T-helper 2 cell treated with Interferon-gamma antibody and Interleukin-4, amounts not matched to agents 5 μg/mL and 100 μg/mL, for 36 hours (primary cell): Measurements from ENCODE around the gene PDXP.

Experiments
- DNase-seq: peaks from one replicate; pipeline ENCODE4 v3.0.0; 2021; ENCODE audit warnings: low spot score
- H3K27ac Mint-ChIP-seq: one replicate; pipeline ENCODE4 v1.8.0; 2021; ENCODE audit warnings: mild to moderate bottlenecking, mixed read lengths
- H3K27me3 Mint-ChIP-seq: one replicate; pipeline ENCODE4 v1.8.0; 2021; ENCODE audit warnings: low read depth, mixed read lengths
- H3K36me3 Mint-ChIP-seq: one replicate; pipeline ENCODE4 v1.8.0; 2021; ENCODE audit warnings: low read depth, mixed read lengths
- H3K4me1 Mint-ChIP-seq: one replicate; pipeline ENCODE4 v1.8.0; 2021; ENCODE audit warnings: low read depth, mixed read lengths
- H3K4me3 Mint-ChIP-seq: one replicate; pipeline ENCODE4 v1.8.0; 2022; ENCODE audit warnings: mild to moderate bottlenecking, moderate library complexity, mixed read lengths
- H3K9me3 Mint-ChIP-seq: one replicate; pipeline ENCODE4 v1.8.0; 2021; ENCODE audit warnings: mixed read lengths

PDXP gene

DNA sequence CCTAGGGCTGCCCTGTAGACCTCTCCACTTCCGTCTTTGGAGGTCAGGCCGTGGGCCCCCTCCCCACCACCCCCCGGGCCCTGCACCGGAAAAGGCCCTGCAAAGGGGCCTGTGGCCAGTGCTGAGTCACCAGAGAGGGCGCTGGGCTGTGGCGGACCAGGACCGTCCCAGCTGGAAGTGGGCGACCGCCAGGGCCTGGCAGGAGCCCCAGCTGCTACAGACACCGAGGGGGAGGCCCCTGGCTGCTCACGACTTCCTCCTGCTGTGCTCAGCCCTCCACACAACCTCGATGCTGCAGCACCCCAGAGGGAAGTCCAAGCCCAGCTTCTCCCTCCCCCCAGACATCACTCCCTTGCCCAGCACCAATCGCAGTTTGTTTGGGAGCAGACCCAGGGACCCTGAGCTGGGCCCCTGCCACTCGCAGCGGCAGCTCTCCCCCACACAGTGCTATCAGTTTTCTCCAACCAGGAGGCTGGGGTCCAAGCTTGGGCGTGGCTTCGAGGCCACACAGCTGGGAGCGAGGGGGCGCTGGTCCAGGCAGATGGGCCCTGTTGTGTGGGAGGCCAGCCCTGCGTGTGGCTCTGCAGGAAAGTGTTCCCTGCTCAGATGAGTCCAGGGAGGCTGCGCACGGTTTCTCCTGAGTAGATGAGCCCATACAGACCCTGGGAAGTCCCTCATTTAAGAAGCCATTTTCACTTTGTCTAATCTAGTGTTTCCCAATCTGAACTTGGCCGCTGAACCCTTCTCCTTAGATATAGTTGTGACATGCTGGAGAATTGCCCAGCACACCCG is 24.7 kb upstream of the PDXP start:
- peak overlapping the region; percentile 72 for H3K4me3 Mint-ChIP-seq
- H3K36me3 Mint-ChIP-seq: peaks cover 6% of the 10 kb centered on the region
- peak overlapping the region; percentile 90 for H3K27ac Mint-ChIP-seq
- no peaks in the 10 kb centered on the region for H3K9me3 Mint-ChIP-seq
- H3K27me3 Mint-ChIP-seq: no peaks in the 10 kb centered on the region
- peak; percentile 76 for DNase-seq
- peaks cover 53% of the 10 kb centered on the region for H3K4me1 Mint-ChIP-seq

DNA sequence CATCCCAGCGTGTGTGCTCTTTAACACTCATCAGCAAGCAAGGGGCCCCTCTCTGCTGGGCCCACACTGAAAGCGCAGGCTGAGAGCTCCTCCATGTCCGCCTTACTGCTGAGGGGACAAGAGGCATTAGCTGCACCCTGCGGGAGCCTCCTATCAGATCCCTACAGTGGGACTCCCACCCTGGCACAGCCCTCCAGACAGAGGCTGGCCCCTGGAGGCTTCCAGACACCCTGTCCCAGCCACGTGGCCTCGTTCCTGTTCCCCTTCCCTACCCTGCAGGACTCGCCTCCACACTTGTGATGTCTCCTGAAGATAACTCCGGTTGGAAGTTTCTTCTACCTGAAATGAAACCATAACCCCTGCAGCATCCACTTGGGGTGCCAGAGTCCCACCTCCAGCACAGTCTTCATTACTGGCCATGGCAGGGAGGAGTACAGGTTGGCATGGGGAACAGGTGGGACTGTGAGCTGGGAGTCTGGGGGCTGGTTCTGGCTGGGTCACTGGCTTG is 24.1 kb upstream of the PDXP start:
- H3K4me3 Mint-ChIP-seq: peak overlapping the region; percentile 72
- H3K9me3 Mint-ChIP-seq: no peaks in the 10 kb centered on the region
- H3K27me3 Mint-ChIP-seq: no peaks in the 10 kb centered on the region
- peaks cover 4% of the 10 kb centered on the region for H3K36me3 Mint-ChIP-seq
- H3K4me1 Mint-ChIP-seq: peaks cover 52% of the 10 kb centered on the region
- H3K27ac Mint-ChIP-seq: peak overlapping the region; percentile 90
- DNase-seq: no peak

DNA sequence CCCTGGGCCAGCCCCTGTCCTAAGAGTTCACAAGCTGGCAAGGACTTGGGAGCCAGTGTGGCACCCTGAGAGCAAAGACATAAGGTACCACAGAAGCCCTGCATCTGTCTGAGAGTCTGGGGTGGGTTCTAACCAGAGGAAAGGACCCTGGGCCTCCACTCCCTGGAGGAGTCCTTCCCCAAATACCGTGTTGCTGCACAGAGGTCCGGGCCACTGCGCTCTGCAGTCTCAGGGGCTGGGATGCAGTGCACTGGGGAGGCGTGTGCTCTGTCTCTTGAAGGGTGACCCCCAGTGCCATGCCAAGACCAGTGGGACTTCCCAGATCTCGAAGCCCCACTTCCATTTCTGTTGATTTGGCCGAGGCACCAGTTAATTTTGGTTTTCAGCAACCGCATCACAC is 23.4 kb upstream of the PDXP start:
- H3K4me3 Mint-ChIP-seq: peak overlapping the region; percentile 72

DNA sequence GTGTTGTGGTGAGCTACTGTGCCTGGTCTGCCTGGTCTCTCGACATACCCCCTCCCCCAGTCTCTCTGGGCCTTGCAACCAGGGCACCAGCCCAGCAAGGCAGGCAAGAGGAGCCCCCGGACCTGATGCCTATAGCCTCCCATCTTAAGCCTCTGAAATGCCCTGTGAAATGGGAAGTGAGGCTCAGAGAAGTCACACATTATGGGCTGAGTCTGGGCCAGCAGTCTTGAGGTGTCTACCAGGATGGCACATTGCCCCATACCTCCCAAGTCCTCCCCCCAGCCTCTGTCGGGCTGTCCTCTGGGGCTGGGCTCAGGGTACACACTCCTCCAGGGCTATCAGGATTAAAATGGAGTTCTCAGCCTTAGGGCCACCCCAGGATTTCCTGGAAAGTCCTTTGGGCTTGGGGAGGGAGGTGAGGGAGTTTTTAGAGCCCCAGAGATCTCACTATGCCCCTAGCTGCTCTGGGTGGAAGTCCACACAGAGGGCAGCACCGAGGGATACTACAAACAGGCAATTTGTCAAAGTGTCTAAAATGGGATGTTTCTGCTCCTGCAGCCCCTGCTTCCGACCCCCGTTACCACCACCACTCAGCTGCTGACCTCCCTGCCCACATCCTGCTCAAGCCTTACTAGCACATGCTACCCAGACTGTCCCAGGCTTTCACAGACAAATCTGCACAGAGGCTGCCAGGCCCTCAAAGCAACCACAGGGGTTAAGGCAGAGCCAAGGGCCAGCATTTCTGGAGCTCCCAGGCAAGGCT is 22.2 kb upstream of the PDXP start:
- DNase-seq: no peak
- H3K4me1 Mint-ChIP-seq: peaks cover 52% of the 10 kb centered on the region
- H3K4me3 Mint-ChIP-seq: peak overlapping the region; percentile 97
- H3K9me3 Mint-ChIP-seq: no peaks in the 10 kb centered on the region
- peaks cover 7% of the 10 kb centered on the region for H3K36me3 Mint-ChIP-seq
- peak overlapping the region; percentile 80 for H3K27ac Mint-ChIP-seq
- no peaks in the 10 kb centered on the region for H3K27me3 Mint-ChIP-seq

More for the DNA sequence above, 23.4 kb upstream of the PDXP start:
- peak overlapping the region; percentile 90 for H3K27ac Mint-ChIP-seq
- H3K36me3 Mint-ChIP-seq: peaks cover 4% of the 10 kb centered on the region
- no peaks in the 10 kb centered on the region for H3K9me3 Mint-ChIP-seq
- H3K4me1 Mint-ChIP-seq: peaks cover 52% of the 10 kb centered on the region
- no peaks in the 10 kb centered on the region for H3K27me3 Mint-ChIP-seq
- no peak for DNase-seq

DNA sequence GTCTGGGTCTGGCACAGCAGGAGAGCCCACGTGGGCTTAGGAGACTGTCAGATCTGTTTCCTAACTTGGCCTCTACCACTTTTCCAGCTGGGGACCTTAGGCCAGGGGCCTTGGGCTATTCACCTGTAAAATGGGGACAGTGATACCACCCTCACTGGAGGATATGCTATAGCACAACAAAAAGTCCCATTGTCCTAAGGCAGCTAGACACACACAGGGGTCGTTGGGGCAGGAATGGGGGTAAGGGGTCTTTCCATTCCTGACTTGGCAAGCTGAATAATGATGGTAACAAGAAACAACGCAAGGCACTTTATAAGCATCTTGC is 21.6 kb upstream of the PDXP start:
- peak overlapping the region; percentile 97 for H3K4me3 Mint-ChIP-seq
- no peaks in the 10 kb centered on the region for H3K9me3 Mint-ChIP-seq
- no peak for DNase-seq
- peak overlapping the region; percentile 80 for H3K27ac Mint-ChIP-seq
- peaks cover 12% of the 10 kb centered on the region for H3K36me3 Mint-ChIP-seq
- H3K4me1 Mint-ChIP-seq: peaks cover 57% of the 10 kb centered on the region
- no peaks in the 10 kb centered on the region for H3K27me3 Mint-ChIP-seq

DNA sequence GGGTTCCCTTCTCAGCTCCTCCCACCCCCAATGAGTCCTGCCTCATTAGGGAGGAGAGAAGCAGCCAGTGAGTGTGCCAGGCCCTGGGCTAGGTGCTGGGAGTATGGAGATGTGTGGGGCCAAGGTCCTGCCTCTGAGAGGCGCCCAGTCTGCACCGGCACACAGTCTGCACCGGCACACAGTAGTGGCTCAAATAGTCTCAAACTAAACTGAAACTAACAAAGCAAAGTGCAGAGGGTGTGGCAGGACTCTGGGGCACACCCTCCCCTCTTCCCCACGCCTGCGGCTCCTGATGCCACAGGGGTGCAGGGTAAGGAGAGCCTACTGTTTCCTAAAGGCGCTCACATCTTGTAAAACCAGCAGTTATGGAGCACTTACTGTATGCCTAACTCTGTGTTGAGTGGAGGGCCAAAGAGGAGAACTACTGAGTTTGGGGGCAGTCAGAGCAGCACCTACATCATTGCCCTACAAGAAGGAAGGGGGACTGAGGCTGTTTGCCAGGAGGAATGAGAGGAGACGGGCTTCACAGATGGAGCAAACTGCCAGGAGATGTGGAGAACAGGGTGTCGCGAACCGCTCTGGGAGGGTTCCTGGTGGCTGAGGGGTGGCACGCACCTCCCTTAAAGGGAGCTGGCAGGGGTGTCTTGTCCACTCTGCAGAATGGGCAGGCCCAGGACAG is 20.0 kb upstream of the PDXP start:
- Mint-ChIP-seq H3K36me3 (peaks cover 25% of the 10 kb centered on the region), H3K27me3 (no peaks in the 10 kb centered on the region), H3K4me1 (peaks cover 60% of the 10 kb centered on the region), H3K27ac (peak overlapping the region; percentile 82), H3K4me3 (peak overlapping the region; percentile 97), H3K9me3 (no peaks in the 10 kb centered on the region)
- no peak for DNase-seq

DNA sequence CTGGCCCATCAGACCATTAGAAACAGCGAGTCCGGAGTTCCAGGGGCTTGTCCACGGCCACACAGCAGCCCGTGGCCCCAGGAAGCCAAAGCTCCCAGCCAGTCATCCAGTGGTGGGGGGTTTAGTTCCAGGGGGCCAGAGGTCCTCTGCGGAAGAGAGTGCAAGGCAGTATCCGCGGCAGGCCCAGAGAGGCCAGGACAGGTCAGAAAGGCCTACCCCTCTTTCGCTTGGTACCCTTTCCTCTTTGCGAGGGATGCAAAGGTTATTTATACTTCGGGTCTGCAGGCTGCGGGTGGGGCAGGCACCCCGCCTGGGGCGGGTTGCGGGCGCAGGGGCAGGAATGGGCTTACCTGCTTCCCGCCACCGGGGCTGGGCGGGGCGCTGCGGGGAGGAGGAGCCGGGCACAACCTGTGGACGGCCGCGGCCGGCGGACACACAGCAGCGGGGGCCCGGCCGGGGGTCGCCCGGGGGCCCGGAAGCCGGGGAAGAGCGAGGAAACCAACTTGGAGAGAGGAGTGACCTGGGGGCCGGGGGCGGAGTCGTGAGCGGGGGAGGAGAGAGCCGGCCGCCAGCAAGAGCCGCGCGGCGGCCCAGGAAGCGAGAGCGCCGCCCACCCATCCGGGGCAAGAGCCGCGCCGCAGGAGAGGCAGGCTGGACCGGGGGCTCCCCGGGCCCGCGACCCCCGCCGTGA is 19.3 kb upstream of the PDXP start, which contains the start of gene SH3BP1:
Gene SH3BP1, plus strand, starts transcription at position 600 of the 691 bp plus-strand sequence. CDS start 119 bp downstream, outside the sequence.
- peak within 1 kb of the TSS; percentile 97 for H3K27ac Mint-ChIP-seq
- peak; percentile 67 for DNase-seq
- H3K4me3 Mint-ChIP-seq: peak within 1 kb of the TSS; percentile 97
- H3K36me3 Mint-ChIP-seq: peaks cover 28% of the 10 kb centered on the region
- H3K27me3 Mint-ChIP-seq: no peaks in the 10 kb centered on the region
- H3K9me3 Mint-ChIP-seq: no peaks in the 10 kb centered on the region
- peaks cover 58% of the 10 kb centered on the region for H3K4me1 Mint-ChIP-seq

DNA sequence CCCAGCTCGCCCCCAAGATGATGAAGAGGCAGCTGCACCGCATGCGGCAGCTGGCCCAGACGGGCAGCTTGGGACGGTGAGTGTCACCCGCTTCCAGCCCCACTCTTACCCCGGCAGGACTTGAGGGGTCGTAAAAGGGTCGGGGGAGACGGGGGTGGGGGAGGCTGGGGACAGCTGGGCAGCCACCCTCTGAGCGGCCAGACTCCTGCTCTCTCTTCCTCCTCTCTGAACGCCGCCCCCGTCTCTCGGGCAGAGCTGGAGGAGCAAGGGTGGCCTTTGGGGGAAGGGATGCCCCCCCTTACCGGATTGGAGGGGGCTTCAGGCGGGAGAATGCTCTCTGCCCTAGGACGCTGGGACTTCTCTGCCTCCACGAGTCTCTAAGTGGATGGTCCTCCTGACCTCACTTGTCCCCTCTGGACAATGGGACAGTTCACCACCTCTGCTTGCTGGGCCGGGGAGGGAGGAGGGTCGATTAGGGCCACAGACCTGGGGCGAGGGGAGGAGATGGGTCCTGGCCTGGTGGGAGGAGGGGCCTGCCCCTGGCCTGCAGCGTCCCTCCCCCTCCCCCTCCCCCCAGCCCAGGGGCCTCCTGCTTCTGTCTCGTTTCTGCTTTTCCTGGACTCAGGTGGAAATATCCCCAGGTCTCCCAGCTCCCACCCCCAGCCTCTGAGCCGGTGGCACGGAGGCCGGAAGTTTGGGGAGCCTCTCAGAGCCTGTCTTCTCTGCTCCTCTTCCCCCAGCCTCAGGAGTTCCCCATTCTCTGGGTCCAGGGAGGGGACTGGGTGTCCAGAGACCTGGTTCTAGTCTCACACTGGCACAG is 18.5 kb upstream of the PDXP start:
- no peak for DNase-seq
- Mint-ChIP-seq H3K36me3 (peaks cover 34% of the 10 kb centered on the region), H3K27me3 (no peaks in the 10 kb centered on the region), H3K4me3 (peak overlapping the region; percentile 97), H3K4me1 (peaks cover 50% of the 10 kb centered on the region), H3K9me3 (no peaks in the 10 kb centered on the region), H3K27ac (peak overlapping the region; percentile 97)

DNA sequence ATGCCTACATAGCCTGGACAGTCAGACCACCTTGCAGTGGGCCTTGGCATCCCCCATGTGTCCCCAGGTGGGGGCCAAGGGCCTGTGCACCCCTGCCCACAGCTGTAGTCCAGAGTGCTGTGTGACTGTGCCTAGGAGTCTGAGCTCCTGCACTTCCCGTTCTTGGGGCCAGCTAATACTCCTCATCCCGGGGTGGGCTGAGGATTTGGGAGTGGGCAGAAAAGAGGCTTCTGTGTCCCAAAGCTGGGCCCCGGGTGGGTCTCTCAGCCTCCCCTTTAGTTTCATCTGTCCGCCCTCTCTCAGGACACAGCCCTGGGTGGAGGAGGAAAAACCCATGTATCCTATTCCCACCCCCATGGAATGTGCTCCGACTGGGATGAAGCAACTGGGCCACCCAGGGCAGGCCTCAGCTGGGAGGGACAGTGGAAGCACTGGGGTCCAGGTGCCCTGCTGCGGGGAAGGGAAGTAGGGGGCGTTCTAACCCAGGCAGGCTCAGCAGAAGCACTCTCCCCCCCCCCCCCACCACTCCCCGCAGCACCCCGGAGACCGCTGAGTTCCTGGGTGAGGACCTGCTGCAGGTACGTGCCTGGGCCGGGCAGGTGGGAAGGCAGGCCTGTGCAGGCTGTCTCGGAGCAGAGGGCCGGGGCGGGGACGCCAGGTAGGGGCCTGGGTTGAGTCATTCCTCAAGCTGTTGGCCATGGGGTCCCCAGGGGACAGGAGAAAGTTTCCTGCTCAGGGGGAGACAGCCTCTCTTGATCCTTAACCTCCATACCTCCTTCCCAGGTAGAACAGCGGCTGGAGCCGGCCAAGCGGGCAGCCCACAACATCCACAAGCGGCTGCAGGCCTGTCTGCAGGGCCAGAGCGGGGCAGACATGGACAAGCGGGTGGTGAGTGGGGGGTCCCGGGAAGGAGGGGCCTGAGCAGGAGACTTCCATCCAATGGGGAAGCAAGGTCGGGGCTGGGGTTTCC is 17.6 kb upstream of the PDXP start:
- Mint-ChIP-seq H3K4me1 (peaks cover 50% of the 10 kb centered on the region), H3K36me3 (peaks cover 41% of the 10 kb centered on the region)

DNA sequence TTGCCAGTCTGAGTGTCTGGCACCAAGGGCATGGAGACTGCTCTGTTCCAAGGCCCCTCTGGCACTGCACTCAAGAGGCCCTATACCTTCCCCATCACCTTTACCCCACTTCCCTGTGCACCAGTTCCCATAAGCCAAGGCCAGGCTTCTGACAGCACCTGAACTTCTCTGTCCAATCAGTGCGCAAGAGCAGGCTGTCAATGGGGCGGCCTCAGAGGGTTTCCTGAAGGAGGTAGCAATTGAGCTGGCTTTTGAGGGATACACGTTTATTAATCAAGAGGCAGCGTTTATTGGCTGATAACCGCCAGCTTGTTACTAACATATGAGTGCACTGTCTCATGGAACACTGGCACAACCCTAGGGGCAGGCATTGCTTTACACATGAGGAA is 17.0 kb upstream of the PDXP start:
- Mint-ChIP-seq H3K9me3 (no peaks in the 10 kb centered on the region), H3K27me3 (no peaks in the 10 kb centered on the region), H3K4me3 (peak overlapping the region; percentile 97), H3K27ac (peak overlapping the region; percentile 26), H3K4me1 (peaks cover 43% of the 10 kb centered on the region), H3K36me3 (peaks cover 43% of the 10 kb centered on the region)
- no peak for DNase-seq

More for the DNA sequence above, 17.6 kb upstream of the PDXP start:
- H3K4me3 Mint-ChIP-seq: peak overlapping the region; percentile 97
- H3K27ac Mint-ChIP-seq: peak overlapping the region; percentile 97
- no peaks in the 10 kb centered on the region for H3K9me3 Mint-ChIP-seq
- DNase-seq: no peak
- H3K27me3 Mint-ChIP-seq: no peaks in the 10 kb centered on the region

DNA sequence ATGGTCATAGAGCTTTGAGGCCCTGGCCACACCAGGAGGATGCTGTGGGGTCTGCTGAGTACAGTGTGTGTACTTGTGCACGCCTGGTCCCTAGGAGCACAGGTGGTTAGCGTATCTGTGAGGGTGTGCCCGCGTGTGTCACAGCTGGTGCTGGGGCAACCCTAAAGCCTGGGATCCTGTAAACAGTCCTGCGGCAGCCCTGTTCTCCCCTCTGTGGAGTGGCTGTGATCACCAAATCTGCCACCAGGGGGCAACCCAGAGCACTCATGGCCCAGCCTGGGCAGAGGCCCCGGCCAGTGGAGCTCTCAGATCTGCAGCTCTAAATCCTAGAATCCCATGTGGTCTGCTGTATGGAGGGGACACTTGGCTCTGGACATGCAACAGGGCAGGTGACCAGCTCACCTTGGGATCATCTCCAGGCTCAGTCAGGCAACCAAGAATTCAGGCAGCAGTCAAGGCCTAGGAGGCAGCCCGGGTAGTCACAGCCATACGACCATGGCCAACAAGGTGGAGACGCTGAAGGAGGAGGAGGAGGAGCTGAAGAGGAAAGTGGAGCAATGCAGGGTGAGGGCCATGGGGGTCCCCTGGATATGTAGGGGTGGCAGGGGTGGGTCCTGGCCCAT is 15.2 kb upstream of the PDXP start:
- Mint-ChIP-seq H3K36me3 (peaks cover 56% of the 10 kb centered on the region), H3K27me3 (no peaks in the 10 kb centered on the region), H3K9me3 (no peaks in the 10 kb centered on the region), H3K27ac (peak overlapping the region; percentile 62), H3K4me3 (peak overlapping the region; percentile 61), H3K4me1 (peaks cover 26% of the 10 kb centered on the region)
- DNase-seq: peak; percentile 73

DNA sequence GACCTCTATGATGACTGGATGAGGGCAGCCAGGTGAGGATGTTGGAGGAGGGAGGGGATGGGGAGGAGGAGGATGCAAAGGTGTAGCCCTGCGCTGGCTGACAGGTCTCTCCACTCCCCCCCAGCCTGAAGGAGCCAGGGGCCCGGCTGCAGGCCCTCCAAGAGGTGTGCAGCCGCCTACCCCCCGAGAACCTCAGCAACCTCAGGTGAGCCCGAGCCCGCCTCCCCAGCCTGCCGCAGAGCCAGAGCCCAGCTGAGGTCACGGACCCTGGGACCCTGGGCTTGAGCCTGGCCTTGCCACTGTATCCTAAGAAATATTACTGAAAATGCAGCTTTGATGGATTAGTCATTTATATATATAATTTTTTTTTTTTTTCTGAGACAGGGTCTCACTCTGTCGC is 11.2 kb upstream of the PDXP start:
- Mint-ChIP-seq H3K4me1 (peaks cover 13% of the 10 kb centered on the region), H3K4me3 (no peak overlapping the region), H3K27ac (no peak overlapping the region), H3K36me3 (peaks cover 68% of the 10 kb centered on the region), H3K9me3 (no peaks in the 10 kb centered on the region), H3K27me3 (no peaks in the 10 kb centered on the region)
- DNase-seq: no peak
